ENCODE results near the gene MARCHF5. TPM values are rescaled to one million over a fixed set of nuclear protein-coding genes. Genes with fewer than 3 reads are reported as not detected.
"Not testable (repeated sequence)": the region's sequence is repeated elsewhere in the genome, so short reads cannot be mapped to it uniquely, and the experiment has no call there.

The MARCHF5 gene
- total RNA-seq, 2 experiments from 2014 or later, result 25.6 to 26.5 TPM

- Mint-ChIP-seq H3K4me3 (no peak overlapping the region), H3K36me3 (peaks cover 2% of the 10 kb centered on the region), H3K27me3 (no peaks in the 10 kb centered on the region), H3K27ac (no peak overlapping the region), H3K9me3 (no peaks in the 10 kb centered on the region), H3K4me1 (no peaks in the 10 kb centered on the region)
- no peak for DNase-seq
Measured at GRCh38 chr10:92342796-92343195, 51.8 kb downstream of the MARCHF5 start.

GRCh38 chr10:92345575-92345974 is 54.6 kb downstream of the MARCHF5 start:
- H3K4me1 Mint-ChIP-seq, H3K36me3 Mint-ChIP-seq, H3K27ac Mint-ChIP-seq, H3K9me3 Mint-ChIP-seq, H3K27me3 Mint-ChIP-seq, DNase-seq, H3K4me3 Mint-ChIP-seq: not testable (repeated sequence)

- H3K27me3 Mint-ChIP-seq, H3K27ac Mint-ChIP-seq, H3K9me3 Mint-ChIP-seq, H3K4me3 Mint-ChIP-seq, H3K36me3 Mint-ChIP-seq, H3K4me1 Mint-ChIP-seq, DNase-seq: not testable (repeated sequence)
Measured at GRCh38 chr10:92347035-92347676, 56.2 kb downstream of the MARCHF5 start.

GRCh38 chr10:92350411-92350810 is 59.4 kb downstream of the MARCHF5 start:
- no peaks in the 10 kb centered on the region for H3K27me3 Mint-ChIP-seq

GRCh38 chr10:92354587-92354986 is 63.6 kb downstream of the MARCHF5 start:
- H3K27ac Mint-ChIP-seq, result no peak overlapping the region

More at GRCh38 chr10:92350411-92350810, 59.4 kb downstream of the MARCHF5 start:
- H3K4me1 Mint-ChIP-seq, result no peaks in the 10 kb centered on the region
- H3K27ac Mint-ChIP-seq, result no peak overlapping the region
- no peak overlapping the region for H3K4me3 Mint-ChIP-seq
- no peak for DNase-seq
- peaks cover 10% of the 10 kb centered on the region for H3K36me3 Mint-ChIP-seq
- H3K9me3 Mint-ChIP-seq, result no peaks in the 10 kb centered on the region

GRCh38 chr10:92356041-92356440 is 65.1 kb downstream of the MARCHF5 start:
- DNase-seq, result no peak
- Mint-ChIP-seq H3K4me3 (no peak overlapping the region), H3K36me3 (no peaks in the 10 kb centered on the region), H3K27ac (no peak overlapping the region), H3K4me1 (no peaks in the 10 kb centered on the region), H3K9me3 (no peaks in the 10 kb centered on the region), H3K27me3 (peaks cover 2% of the 10 kb centered on the region)

More at GRCh38 chr10:92354587-92354986, 63.6 kb downstream of the MARCHF5 start:
- H3K4me1 Mint-ChIP-seq, result no peaks in the 10 kb centered on the region
- no peak overlapping the region for H3K4me3 Mint-ChIP-seq
- no peak for DNase-seq
- peaks cover 4% of the 10 kb centered on the region for H3K36me3 Mint-ChIP-seq
- H3K9me3 Mint-ChIP-seq, result no peaks in the 10 kb centered on the region
- no peaks in the 10 kb centered on the region for H3K27me3 Mint-ChIP-seq

- no peaks in the 10 kb centered on the region for H3K4me1 Mint-ChIP-seq
- no peak overlapping the region for H3K4me3 Mint-ChIP-seq
- no peaks in the 10 kb centered on the region for H3K9me3 Mint-ChIP-seq
- no peaks in the 10 kb centered on the region for H3K36me3 Mint-ChIP-seq
- peaks cover 16% of the 10 kb centered on the region for H3K27me3 Mint-ChIP-seq
- H3K27ac Mint-ChIP-seq, result no peak overlapping the region
- no peak for DNase-seq
Measured at GRCh38 chr10:92363498-92363897, 72.5 kb downstream of the MARCHF5 start.

- H3K4me1 Mint-ChIP-seq, result no peaks in the 10 kb centered on the region
- DNase-seq, result no peak
- no peak overlapping the region for H3K4me3 Mint-ChIP-seq
- peaks cover 15% of the 10 kb centered on the region for H3K27me3 Mint-ChIP-seq
- H3K9me3 Mint-ChIP-seq, result no peaks in the 10 kb centered on the region
- no peaks in the 10 kb centered on the region for H3K36me3 Mint-ChIP-seq
- H3K27ac Mint-ChIP-seq, result no peak overlapping the region
Measured at GRCh38 chr10:92366412-92367021, 75.5 kb downstream of the MARCHF5 start.

- Mint-ChIP-seq H3K27ac (no peak overlapping the region), H3K36me3 (no peaks in the 10 kb centered on the region), H3K9me3 (no peaks in the 10 kb centered on the region), H3K27me3 (peaks cover 13% of the 10 kb centered on the region), H3K4me3 (no peak overlapping the region), H3K4me1 (no peaks in the 10 kb centered on the region)
- DNase-seq, result no peak
Measured at GRCh38 chr10:92377962-92378361, 87.0 kb downstream of the MARCHF5 start.

- no peak overlapping the region for H3K4me3 Mint-ChIP-seq
- no peaks in the 10 kb centered on the region for H3K4me1 Mint-ChIP-seq
- no peaks in the 10 kb centered on the region for H3K36me3 Mint-ChIP-seq
- no peaks in the 10 kb centered on the region for H3K9me3 Mint-ChIP-seq
- H3K27ac Mint-ChIP-seq, result no peak overlapping the region
- peaks cover 10% of the 10 kb centered on the region for H3K27me3 Mint-ChIP-seq
- DNase-seq, result no peak
Measured at GRCh38 chr10:92381543-92381954, 90.6 kb downstream of the MARCHF5 start.

- no peak overlapping the region for H3K27ac Mint-ChIP-seq
Measured at GRCh38 chr10:92382631-92383030, 91.7 kb downstream of the MARCHF5 start.

GRCh38 chr10:92384741-92385140 is 93.8 kb downstream of the MARCHF5 start:
- H3K9me3 Mint-ChIP-seq, result no peaks in the 10 kb centered on the region
- H3K4me3 Mint-ChIP-seq, result no peak overlapping the region
- H3K27me3 Mint-ChIP-seq, result peaks cover 10% of the 10 kb centered on the region
- no peak overlapping the region for H3K27ac Mint-ChIP-seq
- H3K4me1 Mint-ChIP-seq, result no peaks in the 10 kb centered on the region
- DNase-seq, result no peak
- H3K36me3 Mint-ChIP-seq, result no peaks in the 10 kb centered on the region

More at GRCh38 chr10:92382631-92383030, 91.7 kb downstream of the MARCHF5 start:
- Mint-ChIP-seq H3K9me3 (no peaks in the 10 kb centered on the region), H3K36me3 (no peaks in the 10 kb centered on the region), H3K4me1 (no peaks in the 10 kb centered on the region), H3K4me3 (no peak overlapping the region), H3K27me3 (peaks cover 12% of the 10 kb centered on the region)
- DNase-seq, result no peak

- no peaks in the 10 kb centered on the region for H3K9me3 Mint-ChIP-seq
- peaks cover 13% of the 10 kb centered on the region for H3K27me3 Mint-ChIP-seq
- no peaks in the 10 kb centered on the region for H3K36me3 Mint-ChIP-seq
- H3K4me3 Mint-ChIP-seq, result no peak overlapping the region
- H3K4me1 Mint-ChIP-seq, result no peaks in the 10 kb centered on the region
- no peak overlapping the region for H3K27ac Mint-ChIP-seq
- no peak for DNase-seq
Measured at GRCh38 chr10:92385831-92386230, 94.9 kb downstream of the MARCHF5 start.

- Mint-ChIP-seq H3K4me3 (no peak overlapping the region), H3K9me3 (no peaks in the 10 kb centered on the region), H3K27me3 (peaks cover 9% of the 10 kb centered on the region), H3K27ac (no peak overlapping the region), H3K4me1 (no peaks in the 10 kb centered on the region), H3K36me3 (no peaks in the 10 kb centered on the region)
- DNase-seq, result peak; percentile 3
Measured at GRCh38 chr10:92387289-92387940, 96.4 kb downstream of the MARCHF5 start.

- not testable (repeated sequence) for H3K9me3 Mint-ChIP-seq, H3K4me1 Mint-ChIP-seq, H3K4me3 Mint-ChIP-seq, H3K27ac Mint-ChIP-seq, DNase-seq, H3K36me3 Mint-ChIP-seq, H3K27me3 Mint-ChIP-seq
Measured at GRCh38 chr10:92393173-92393572, 102.2 kb downstream of the MARCHF5 start.

- Mint-ChIP-seq H3K4me3 (no peak overlapping the region), H3K36me3 (no peaks in the 10 kb centered on the region), H3K9me3 (peaks cover 10% of the 10 kb centered on the region), H3K27ac (no peak overlapping the region), H3K27me3 (no peaks in the 10 kb centered on the region), H3K4me1 (no peaks in the 10 kb centered on the region)
- DNase-seq, result no peak
Measured at GRCh38 chr10:92395271-92395670, 104.3 kb downstream of the MARCHF5 start.

Measured in activated naive CD8-positive, alpha-beta T cell treated with anti-CD3 and anti-CD28 coated beads for 36 hours (primary cell).